NCI-H146 treated with DMSO at 0.1 percent for 48 hours (cell line): Measurements from ENCODE around the gene FBXO17.
"Not testable (repeated sequence)": the region's sequence is repeated elsewhere in the genome, so short reads cannot be mapped to it uniquely, and the experiment has no call there.

ENCODE experiments used
- DNase-seq: peaks from one replicate; lab custom pipeline; 2025; ENCODE audit not compliant: unreplicated experiment; lab: John Stamatoyannopoulos, UW

FBXO17 gene, protein sequence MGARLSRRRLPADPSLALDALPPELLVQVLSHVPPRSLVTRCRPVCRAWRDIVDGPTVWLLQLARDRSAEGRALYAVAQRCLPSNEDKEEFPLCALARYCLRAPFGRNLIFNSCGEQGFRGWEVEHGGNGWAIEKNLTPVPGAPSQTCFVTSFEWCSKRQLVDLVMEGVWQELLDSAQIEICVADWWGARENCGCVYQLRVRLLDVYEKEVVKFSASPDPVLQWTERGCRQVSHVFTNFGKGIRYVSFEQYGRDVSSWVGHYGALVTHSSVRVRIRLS

DNA sequence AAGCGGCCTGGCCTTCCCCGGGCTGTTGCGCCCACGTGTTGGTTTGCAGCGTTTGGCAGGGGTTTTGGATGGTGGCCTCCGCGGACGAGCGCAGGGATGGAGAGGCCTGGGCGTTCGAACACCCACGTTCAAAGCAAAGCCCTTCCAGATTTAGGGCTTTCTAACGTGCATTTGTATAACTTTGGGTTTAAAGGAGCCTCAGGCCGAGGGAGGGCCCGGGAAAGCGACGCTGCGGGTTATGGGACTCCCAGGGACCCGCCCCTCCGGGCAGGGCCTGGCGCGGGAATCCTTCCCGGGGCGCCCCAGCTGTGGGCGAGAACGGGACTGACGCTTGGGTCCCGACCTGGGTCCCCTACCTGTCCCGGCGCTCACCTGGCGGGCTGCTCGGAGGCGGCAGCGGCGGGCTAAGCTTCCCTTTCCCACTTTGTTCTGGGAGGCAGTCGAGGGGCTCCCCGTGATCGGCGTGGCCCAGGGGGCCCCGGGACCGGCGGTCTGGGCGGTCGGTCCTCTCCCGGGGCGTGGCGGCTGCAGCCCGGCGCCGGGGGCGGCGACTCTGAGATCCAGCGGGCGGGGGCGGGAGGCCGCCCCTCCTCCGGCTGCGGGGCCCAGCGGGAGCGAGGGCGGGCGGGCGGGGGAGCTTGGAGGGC lies at the start of gene FBXO17:
FBXO17 (minus strand) TSS at position 529 of the 647 bp plus-strand sequence. CDS start 25,423 bp downstream, outside the sequence.
- DNase-seq, result peak; percentile 23

DNA sequence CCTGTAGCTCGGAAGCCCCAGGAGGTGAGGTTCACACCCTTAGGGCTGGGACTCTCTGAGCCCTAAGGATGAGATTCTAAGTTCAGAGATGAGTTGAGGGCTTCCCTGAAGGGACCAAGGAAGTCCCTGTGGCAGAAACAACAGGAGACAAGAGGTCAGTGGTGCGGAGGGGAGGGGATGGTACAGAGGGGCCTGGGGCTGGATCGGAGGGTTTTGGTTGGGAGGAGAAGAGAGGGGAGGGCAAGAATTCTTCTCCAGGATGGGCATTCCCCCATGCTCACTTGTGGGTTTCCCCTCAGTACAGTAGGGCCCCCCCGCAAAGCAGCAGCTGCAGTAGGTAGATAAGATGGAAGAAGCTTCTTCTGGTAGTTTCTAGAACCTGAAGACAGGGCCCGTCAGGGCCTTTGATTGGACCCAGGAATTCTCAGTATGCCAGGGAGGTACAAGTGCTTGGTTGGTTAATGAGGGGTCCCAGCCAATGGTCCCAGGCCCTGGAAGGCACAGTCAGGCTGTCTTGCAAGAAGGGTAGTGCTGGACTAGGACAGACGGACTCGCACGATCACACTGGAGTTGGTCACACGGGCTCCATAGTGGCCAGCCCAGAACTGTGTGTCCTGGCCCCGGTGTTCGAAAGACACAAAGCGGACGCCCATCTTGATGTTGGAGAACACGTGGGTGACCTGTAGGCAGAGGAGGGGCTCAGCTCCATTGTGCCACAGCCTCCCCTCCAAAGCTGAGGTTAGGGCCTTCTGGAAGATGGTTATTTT lies 49.5 kb upstream of the FBXO17 start:
- no peak for DNase-seq

DNA sequence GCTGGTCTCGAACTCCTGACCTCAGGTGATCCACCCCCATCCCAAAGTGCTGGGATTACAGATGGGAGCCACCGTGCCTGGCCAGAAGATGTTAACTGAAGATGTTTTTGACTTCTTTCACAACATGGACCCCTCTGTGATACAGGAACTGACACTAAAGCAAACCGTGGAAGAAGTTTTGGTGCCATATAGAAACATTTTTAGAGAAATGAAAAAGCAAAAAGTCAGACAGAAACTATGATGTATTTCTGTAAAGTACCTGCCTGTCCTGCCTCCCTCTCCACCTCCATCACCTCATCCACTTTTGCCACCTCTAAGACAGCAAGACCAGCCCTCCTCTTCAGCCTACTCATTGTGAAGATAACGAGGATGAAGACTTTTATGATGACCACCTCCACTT lies 45.5 kb upstream of the FBXO17 start:
- DNase-seq, result no peak

DNA sequence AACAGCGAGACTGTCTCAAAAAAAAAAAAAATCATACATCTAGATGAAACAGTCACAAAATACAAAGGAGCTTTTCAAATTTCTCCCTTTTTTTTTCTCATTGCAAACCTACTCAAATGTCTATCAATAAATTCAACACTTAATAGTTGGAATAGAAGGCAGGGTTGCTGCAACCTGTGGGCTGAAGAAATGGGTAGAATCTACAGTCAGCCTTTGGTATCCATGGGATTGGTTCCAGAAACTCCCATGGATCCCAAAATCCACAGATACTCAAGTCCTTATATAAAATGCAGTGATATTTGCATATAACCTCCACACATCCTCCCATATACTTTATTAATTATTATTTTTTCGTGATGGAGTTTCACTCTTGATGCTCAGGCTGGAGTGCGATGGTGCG lies 42.1 kb upstream of the FBXO17 start:
- no peak for DNase-seq

DNA sequence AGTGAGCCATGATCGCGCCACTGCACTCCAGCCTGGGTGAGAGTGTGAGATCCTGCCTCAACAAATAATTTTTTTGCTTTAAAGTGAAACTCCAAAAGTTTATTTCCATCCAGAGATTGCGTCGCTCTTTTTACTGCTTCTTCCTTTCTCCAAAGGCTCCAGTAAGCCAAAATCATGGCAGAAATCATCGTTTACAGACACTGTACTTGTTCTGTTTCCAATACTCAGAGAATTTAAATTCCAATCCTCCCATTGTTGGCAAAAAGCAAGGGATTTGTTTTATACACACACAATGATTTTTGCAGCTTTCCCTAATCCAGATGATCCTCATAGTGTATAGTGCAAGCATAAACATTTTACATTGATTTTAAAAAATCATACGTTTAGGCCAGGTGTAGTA lies 41.5 kb upstream of the FBXO17 start:
- DNase-seq, result no peak

DNA sequence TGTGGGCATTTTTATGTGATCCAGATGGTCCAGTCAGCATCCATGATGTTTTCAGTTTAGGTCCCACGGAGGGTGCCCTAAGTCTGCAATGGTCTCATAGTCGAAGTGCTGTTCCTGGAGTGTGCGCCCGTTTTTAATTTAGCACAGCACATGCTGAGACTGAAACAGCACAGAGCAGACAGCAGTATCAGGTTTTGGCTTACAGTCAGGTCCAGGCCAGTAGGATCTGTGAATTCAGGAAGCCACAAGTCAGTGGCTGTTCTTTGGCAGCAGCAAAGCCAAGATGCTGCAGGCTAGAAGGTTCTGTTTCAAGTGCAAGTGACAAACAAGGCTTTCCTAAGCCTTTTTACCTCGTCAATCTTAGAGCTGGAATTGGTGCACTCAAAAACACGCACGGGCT lies 38.5 kb upstream of the FBXO17 start:
- no peak for DNase-seq

DNA sequence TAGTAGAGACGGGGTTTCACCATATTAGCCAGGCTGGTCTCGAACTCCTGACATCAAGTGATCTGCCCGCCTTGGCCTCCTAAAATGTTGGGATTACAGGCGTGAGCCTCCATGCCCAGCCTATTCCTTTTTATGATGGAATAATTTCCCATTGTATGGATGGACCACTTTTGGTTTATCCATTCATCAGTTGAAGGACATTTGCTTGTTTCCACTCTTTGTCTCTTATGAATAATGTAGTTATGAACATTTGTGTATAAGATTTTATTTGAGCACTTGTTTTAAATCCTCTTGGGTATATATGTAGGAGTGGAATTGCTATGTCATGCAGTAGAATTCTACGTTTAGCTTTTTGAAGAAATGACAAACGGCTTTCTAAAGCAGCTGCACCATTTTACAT lies 33.5 kb upstream of the FBXO17 start:
- no peak for DNase-seq

DNA sequence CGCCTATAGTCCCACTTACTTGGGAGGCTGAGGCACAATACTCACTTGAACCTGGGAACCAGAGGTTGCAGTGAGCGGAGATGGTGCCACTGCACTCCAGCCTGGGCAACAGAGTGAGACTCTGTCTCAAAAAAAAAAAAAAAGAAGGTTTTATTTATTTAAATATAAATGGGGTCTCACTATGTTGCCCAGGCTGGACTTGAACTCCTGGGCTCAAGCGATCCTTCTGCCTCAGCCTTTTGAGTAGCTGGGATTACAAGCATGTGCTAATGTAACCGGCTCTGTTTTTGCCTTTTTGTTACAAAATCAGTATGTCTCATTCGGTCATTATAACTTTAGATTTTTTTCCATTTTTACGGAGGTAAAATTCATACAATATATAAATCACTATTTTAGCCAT lies 32.6 kb upstream of the FBXO17 start:
- no peak for DNase-seq

DNA sequence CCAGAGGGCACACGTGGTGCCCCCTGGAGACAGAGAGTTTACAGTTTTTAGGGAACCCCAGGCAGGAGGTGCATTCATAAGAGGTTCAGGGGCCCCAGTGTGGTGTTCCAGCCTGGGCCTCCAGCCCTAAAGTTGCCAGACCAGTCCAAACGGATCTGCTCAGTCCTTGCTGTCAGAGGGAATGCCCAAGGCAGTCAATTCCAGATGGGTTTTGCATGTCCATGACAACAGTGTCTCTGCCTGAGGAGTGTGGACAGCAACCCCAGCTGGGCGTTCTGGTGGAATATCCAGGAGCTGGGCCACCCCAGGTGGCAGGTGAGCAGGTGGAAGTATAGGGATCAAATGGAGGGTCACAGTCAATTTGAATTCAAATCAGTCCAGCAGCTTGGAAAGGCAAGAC lies 31.6 kb upstream of the FBXO17 start:
- DNase-seq, result peak; percentile 67

DNA sequence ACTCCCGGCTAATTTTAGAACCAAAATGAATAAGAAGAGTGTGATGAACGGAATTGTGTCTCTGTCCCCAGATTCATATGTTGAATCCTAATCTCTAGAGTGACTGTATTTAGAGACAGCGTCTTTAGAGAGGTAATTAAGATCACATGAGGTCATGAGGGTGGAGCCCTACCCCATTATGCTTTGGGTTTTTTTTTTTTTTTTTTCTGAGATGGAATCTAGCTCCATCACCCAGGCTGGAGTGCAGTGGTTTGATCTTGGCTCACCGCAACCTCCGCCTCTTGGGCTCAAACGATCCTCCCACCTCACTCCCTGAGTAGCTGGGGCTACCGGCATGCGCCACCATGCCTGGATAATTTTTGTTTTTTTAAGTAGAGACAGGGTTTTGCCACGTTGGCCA lies 28.9 kb upstream of the FBXO17 start:
- no peak for DNase-seq

DNA sequence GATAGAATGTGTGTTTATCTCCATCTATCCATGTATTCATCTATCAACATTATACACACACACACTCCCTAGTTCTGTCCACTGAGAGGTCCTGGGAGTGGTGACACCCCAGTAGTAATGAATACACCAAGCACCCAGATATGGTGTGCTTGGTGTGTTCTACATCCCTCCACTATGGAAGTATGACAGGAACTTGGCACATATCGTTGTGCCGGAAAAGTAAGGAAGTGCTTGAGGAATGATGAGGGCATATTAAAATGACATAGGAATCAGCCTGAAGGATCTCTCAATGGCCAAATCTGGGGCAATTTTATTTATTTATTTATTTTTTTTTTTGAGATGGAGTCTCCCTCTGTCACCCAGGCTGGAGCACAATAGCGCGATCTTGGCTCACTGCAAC lies 28.3 kb upstream of the FBXO17 start:
- no peak for DNase-seq

DNA sequence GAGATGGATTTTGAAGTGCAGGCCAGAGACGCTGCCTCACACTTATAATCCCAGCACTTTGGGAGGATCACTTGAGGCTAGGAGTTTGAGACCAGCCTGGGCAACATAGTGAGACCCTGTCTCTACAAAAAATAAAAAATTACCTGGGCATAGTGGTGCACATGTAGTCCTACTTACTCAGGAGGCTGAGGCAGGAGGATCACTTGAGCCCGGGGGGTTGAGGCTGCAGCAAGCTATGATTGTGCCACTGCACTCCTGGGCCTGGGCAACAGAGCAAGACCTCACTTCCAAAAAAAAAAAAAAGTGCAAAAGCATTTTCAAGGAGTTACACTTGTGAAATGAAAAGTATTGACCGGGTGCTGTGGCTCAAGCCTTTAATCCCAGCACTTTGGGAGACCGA lies 27.6 kb upstream of the FBXO17 start:
- no peak for DNase-seq

DNA sequence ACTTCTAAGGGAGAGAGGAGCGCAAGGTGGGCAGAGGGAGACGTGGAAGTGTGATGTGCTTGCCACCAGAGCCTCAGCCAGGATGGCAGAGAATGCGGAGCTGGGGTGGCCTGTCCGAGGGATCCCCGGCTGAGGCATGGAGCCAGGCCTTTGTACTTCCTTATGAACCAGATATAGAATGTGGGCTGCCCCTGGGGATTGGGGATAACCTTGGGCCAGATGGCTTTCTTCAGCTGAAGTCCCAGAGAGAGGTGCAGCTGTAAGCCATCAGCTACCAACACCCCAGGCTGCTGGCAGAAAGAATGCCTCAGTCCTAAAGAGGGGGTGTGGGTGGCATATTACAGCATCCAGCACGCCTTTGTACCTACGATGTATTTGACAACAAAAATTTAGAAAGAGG lies 25.5 kb upstream of the FBXO17 start:
- no peak for DNase-seq

DNA sequence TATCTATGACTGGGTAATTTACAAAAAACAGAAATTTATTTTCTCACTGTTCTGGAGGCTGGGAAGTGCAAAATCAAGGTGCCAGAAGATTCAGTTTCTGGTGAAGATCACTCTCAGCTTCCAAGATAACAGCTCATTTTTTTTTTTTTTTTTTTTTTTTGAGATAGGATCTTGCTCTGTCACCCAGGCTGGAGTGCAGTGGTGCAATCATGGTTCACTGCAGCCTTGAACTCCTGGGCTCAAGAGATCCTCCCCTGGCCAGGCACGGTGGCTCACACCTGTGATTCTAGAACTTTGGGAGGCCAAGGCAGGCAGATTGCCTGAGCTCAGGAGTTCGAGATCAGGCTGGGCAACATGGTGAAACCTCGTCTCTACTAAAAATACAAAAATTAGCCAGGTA lies 22.0 kb upstream of the FBXO17 start:
- not testable (repeated sequence) for DNase-seq

DNA sequence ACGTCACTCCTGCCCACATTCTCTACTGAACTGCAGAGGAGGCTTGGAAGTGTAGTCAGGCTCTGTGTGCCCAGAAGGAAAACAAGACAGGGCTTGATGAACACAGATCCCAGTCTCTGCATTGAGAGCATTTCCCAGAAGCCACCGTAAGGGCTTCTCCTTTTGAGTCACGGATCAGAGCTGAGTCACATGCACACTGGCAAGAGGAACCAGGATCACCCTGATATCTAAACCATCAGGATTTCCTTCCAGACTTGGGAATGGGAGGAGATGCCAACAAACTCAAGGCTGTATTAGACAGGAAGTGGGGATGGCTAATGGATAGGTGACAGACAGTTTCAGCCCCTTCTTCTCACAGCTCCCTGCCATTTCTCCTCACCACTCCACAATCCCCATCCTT lies 17.7 kb upstream of the FBXO17 start:
- no peak for DNase-seq

DNA sequence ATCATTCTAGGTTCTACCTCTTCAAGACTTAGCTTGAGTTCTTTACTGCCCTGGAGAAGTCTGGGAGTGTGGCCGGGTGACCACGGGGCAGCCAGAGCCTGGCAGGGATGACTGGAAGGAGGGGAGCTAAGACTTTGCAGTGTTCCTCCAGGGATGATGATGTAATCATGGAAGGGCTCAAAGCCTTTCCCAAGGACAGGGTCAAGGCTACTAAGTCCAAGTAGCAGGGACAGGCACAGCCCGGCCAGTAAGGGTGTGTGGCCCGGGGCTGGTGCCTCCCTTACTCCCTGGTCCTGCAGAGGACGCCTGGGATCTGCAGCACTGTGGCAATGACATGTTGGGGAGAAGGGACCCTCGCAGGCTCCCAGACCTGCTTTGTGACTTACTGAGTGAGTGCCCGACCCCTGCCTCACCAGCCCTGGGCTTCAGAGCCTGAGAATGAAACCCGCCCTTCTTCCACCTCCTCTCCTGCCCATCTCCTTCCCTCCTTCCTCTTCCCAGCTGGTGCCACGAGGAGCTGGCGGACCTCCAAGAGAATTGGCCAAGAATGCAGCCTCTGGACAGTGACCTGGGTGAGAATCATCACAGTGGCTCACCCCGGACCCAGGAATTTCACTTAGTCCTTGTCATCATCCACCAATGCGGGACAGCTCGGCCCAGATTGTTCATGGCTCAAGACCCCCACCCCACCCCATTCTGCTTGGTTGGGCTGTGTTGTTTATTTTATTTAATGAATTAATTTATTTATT lies 15.6 kb upstream of the FBXO17 start:
- no peak for DNase-seq

DNA sequence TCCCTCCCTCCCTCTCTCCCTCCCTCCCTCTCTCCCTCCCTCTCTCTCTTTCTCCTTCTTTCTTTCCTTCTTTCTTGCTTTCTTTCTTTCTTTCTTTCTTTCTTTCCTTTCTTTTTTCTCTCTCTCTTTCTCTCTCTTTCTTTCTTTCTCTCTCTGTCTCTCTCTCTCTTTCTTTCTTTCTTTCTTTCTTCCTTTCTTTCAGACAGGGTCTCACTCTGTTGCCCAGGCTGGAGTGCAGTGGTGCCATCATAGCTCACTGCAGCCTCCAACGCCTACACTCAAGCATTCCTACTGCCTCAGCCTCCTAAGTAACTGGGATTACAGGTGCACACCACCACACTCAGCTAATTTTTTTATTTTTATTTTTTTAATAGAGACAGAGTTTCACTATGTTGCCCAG lies 14.1 kb upstream of the FBXO17 start:
- DNase-seq, result not testable (repeated sequence)

DNA sequence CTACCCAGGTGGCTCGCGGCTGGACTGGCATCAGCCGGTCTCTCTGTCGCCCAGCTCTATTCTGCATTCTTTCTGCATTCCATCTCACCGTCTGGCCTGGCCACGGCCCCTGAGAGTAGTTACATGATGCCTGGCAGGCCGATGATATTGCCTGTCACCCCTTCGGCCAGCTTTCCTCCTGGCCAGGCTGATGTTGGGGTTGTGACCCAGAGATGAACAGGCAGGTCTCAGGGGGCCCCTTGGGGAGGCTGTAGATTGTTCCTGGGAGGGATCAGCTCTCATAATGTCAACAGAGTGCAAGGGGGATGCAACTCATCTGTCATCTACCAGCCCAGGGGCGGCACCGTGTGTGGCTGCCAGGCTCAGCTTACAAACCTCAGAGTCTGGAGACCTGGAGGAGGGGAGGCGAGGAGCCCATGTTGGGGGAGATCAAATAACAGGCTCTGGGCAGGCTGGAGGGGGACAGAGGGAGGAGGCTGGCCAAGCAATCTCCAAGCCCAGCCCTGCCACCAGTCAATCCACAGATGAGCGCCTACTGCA lies 13.6 kb upstream of the FBXO17 start:
- no peak for DNase-seq

DNA sequence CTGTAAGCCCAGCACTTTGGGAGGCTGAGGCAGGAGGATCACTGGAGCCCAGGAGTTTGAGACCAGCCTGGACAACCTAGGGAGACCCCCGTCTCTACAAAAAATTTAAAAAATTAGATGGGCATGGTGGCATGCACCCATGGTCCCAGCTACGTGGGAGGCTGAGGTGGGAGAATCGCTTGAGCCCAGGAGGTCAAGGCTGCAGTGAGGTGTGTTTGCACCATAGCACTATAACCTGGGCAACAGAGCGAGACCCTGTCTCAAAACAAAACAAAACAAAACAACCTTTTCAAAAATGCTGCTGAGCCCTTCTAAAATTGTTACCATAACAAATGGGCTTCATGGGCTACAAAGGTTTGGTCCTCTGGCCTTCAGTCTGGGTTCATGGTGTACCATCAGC lies 13.1 kb upstream of the FBXO17 start:
- not testable (repeated sequence) for DNase-seq

DNA sequence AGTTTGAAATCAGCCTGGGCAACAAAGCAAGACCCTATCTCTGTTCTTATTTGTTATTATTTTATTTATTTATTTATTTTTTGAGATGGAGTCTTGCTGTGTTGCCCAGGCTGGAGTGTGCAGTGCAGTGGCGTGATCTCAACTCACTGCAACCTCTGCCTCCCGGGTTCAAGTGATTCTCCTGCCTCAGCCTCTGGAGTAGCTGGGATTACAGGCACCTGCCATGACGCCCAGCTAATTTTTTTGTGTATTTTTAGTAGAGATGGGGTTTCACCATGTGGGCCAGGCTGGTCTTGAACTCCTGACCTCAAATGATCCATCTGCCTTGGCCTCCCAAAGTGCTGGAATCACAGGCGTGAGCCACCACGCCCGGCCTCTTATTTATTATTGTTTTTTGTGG lies 12.2 kb upstream of the FBXO17 start:
- not testable (repeated sequence) for DNase-seq

DNA sequence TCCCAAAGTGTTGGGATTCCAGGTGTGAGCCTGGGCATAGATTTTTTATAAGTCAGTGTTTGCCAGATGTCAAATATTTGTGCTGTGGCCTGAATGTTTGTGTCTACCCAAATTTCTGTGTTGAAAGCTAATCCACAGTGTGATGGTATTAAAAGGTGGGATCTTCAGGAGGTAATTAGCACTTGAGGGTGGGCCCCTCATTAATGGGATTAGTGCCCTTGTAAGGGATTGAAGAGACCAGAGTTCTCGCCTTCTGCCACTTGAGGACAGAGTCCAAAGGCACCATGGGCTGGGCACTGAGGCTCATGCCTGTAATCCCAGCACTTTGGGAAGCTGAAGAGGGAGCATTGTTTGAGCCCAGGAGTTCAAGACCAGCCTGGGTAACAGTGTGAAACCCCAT lies 9.7 kb upstream of the FBXO17 start:
- DNase-seq, result no peak
